ENCODE measurements around the gene DRG1.

Gene DRG1

GRCh38 chr22:31443516-31443915, 44.1 kb downstream of the DRG1 start:
- ChIA-PET CTCF (no interaction called here), POLR2A (no interaction called here)
- no peak for DNase-seq (ENCODE audit: extremely low spot score)
- TF ChIP-seq SP1 (IDR thresholded peaks at IDR 0.05) (no peak), ELF4 (IDR thresholded peaks at IDR 0.05) (no peak), L3MBTL2 (conservative IDR thresholded peaks at IDR 0.05) (no peak), ZNF384 (IDR thresholded peaks at IDR 0.05) (no peak), TARDBP (IDR thresholded peaks at IDR 0.05) (no peak), PKNOX1 (IDR thresholded peaks at IDR 0.05) (no peak), FOXM1 (IDR thresholded peaks at IDR 0.05; ENCODE audit: borderline replicate concordance) (no peak)

- no peak for DNase-seq (ENCODE audit: extremely low spot score)
- POLR2A ChIA-PET = no interaction called here
- CTCF ChIA-PET = no interaction called here
- TF ChIP-seq PKNOX1 (IDR thresholded peaks at IDR 0.05) = no peak
- no peak for TF ChIP-seq BHLHE40 (IDR thresholded peaks at IDR 0.05; ENCODE audit: borderline replicate concordance)
- TF ChIP-seq SUZ12 (IDR thresholded peaks at IDR 0.05) = no peak
- TF ChIP-seq FOXK2 (IDR thresholded peaks at IDR 0.05) = no peak
- no peak for TF ChIP-seq LEF1 (IDR thresholded peaks at IDR 0.05; ENCODE audit: borderline replicate concordance)
- TF ChIP-seq CTBP1 (IDR thresholded peaks at IDR 0.05; ENCODE audit: borderline replicate concordance) = no peak
Measured at GRCh38 chr22:31445642-31446041, 46.2 kb downstream of the DRG1 start.

GRCh38 chr22:31446208-31446607, 46.8 kb downstream of the DRG1 start:
- CTCF ChIA-PET = no interaction called here

GRCh38 chr22:31446767-31447166, 47.4 kb downstream of the DRG1 start:
- TF ChIP-seq ZNF384 (IDR thresholded peaks at IDR 0.05) = no peak
- TF ChIP-seq PKNOX1 (IDR thresholded peaks at IDR 0.05) = no peak
- no peak for TF ChIP-seq CTBP1 (IDR thresholded peaks at IDR 0.05; ENCODE audit: borderline replicate concordance)
- TF ChIP-seq ELF4 (IDR thresholded peaks at IDR 0.05) = no peak
- TF ChIP-seq NFRKB (IDR thresholded peaks at IDR 0.05) = no peak
- no peak for TF ChIP-seq LEF1 (IDR thresholded peaks at IDR 0.05; ENCODE audit: borderline replicate concordance)
- TF ChIP-seq L3MBTL2 (conservative IDR thresholded peaks at IDR 0.05) = no peak
- TF ChIP-seq FOXK2 (IDR thresholded peaks at IDR 0.05) = no peak
- no peak for TF ChIP-seq ARNT (IDR thresholded peaks at IDR 0.05)
- TF ChIP-seq SP1 (IDR thresholded peaks at IDR 0.05) = no peak
- no peak for TF ChIP-seq HDGF (IDR thresholded peaks at IDR 0.05; ENCODE audit: borderline replicate concordance)
- TF ChIP-seq SUZ12 (IDR thresholded peaks at IDR 0.05) = no peak
- no peak for TF ChIP-seq BHLHE40 (IDR thresholded peaks at IDR 0.05; ENCODE audit: borderline replicate concordance)
- TF ChIP-seq FOXA1 (IDR thresholded peaks at IDR 0.05) = no peak
- no peak for TF ChIP-seq TARDBP (IDR thresholded peaks at IDR 0.05)
- TF ChIP-seq FOXM1 (IDR thresholded peaks at IDR 0.05; ENCODE audit: borderline replicate concordance) = no peak
- CTCF ChIA-PET = no interaction called here
- POLR2A ChIA-PET = no interaction called here
- no peak for DNase-seq (ENCODE audit: extremely low spot score)

More at GRCh38 chr22:31446208-31446607, 46.8 kb downstream of the DRG1 start:
- POLR2A ChIA-PET = no interaction called here
- DNase-seq (ENCODE audit: extremely low spot score) = no peak
- no peak for TF ChIP-seq ARNT (IDR thresholded peaks at IDR 0.05)
- TF ChIP-seq LEF1 (IDR thresholded peaks at IDR 0.05; ENCODE audit: borderline replicate concordance) = no peak
- no peak for TF ChIP-seq ZNF384 (IDR thresholded peaks at IDR 0.05)
- TF ChIP-seq ELF4 (IDR thresholded peaks at IDR 0.05) = no peak
- TF ChIP-seq FOXK2 (IDR thresholded peaks at IDR 0.05) = no peak
- no peak for TF ChIP-seq CTBP1 (IDR thresholded peaks at IDR 0.05; ENCODE audit: borderline replicate concordance)
- TF ChIP-seq SP1 (IDR thresholded peaks at IDR 0.05) = no peak
- TF ChIP-seq NFRKB (IDR thresholded peaks at IDR 0.05) = no peak

GRCh38 chr22:31447337-31447736, 47.9 kb downstream of the DRG1 start:
- ChIA-PET POLR2A (no interaction called here), CTCF (interaction anchor here (0.6 kb wide), 1 partner anchor 15 kb away, joined by 5 read pairs; no protein-coding TSS in a partner anchor)

GRCh38 chr22:31448382-31448781, 49.0 kb downstream of the DRG1 start:
- TF ChIP-seq PKNOX1 (IDR thresholded peaks at IDR 0.05) = no peak
- POLR2A ChIA-PET = no interaction called here
- DNase-seq (ENCODE audit: extremely low spot score) = no peak
- CTCF ChIA-PET = interaction anchor here (0.7 kb wide), 1 partner anchor 81 kb away, joined by 3 read pairs; no protein-coding TSS in a partner anchor

More at GRCh38 chr22:31447337-31447736, 47.9 kb downstream of the DRG1 start:
- DNase-seq (ENCODE audit: extremely low spot score) = no peak
- TF ChIP-seq NFRKB (IDR thresholded peaks at IDR 0.05) (no peak), SUZ12 (IDR thresholded peaks at IDR 0.05) (no peak), TARDBP (IDR thresholded peaks at IDR 0.05) (no peak), BHLHE40 (IDR thresholded peaks at IDR 0.05; ENCODE audit: borderline replicate concordance) (no peak), ZNF384 (IDR thresholded peaks at IDR 0.05) (no peak), FOXA1 (IDR thresholded peaks at IDR 0.05) (no peak)

DNA sequence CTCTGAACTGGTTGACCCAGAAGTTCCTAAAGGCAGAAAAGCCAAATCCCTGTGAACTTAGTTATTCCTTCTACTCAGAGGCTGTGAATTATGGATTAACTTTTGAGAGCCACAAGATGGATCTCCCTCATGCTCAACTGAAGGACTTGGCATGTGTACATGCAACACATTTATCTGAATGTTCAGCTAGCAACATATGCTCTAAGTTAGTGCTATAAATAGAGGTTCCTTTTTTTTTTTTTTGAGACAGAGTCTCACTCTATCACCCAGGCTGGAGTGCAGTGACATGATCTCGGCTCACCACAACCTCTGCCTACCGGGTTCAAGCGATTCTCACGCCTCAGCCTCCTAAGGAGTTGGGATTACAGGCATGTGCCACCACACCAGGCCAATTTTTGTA, 50.1 kb downstream of the DRG1 start:
- no peak for TF ChIP-seq PKNOX1 (IDR thresholded peaks at IDR 0.05)
- TF ChIP-seq FOXK2 (IDR thresholded peaks at IDR 0.05) = no peak
- TF ChIP-seq NFRKB (IDR thresholded peaks at IDR 0.05) = no peak
- no peak for TF ChIP-seq CTBP1 (IDR thresholded peaks at IDR 0.05; ENCODE audit: borderline replicate concordance)
- no peak for TF ChIP-seq BHLHE40 (IDR thresholded peaks at IDR 0.05; ENCODE audit: borderline replicate concordance)
- no peak for TF ChIP-seq HDGF (IDR thresholded peaks at IDR 0.05; ENCODE audit: borderline replicate concordance)
- TF ChIP-seq ZNF384 (IDR thresholded peaks at IDR 0.05) = no peak
- TF ChIP-seq FOXA1 (IDR thresholded peaks at IDR 0.05) = no peak
- TF ChIP-seq L3MBTL2 (conservative IDR thresholded peaks at IDR 0.05) = no peak
- TF ChIP-seq ELF4 (IDR thresholded peaks at IDR 0.05) = no peak
- CTCF ChIA-PET = no interaction called here
- DNase-seq (ENCODE audit: extremely low spot score) = no peak
- POLR2A ChIA-PET = no interaction called here
